GM21390 (cell line): ENCODE measurements around the gene PIGC.
A peak's percentile ranks its signal among the peaks of the same experiment; 100 is the strongest.
"Not testable (repeated sequence)": the region's sequence is repeated elsewhere in the genome, so short reads cannot be mapped to it uniquely, and the experiment has no call there.

Experiments used
- ATAC-seq: cut with Tn5 transposase; IDR thresholded peaks from one replicate; pipeline ENCODE4 v1.9.1; 2021; ENCODE audit not compliant: unreplicated experiment

The PIGC gene

DNA sequence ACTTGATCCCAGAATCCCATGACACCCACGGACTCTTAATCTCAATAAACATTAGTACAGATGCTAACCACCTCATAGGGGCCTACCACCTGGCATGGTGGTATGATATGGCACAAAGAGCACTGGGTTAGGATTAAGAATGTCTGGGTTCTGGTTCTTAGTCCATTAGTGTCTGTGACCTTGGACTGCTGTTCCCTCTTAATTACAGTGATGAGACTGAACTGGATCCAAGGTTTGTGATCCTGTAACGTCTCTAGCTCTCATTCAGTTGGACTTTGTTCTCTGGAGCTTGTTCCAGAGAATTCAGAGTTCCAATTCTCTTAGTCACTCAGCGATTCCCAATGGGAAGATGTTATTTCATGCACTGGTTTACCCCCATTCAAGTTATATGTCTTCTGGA, 23.6 kb upstream of the PIGC start:
- ATAC-seq, result no peak

DNA sequence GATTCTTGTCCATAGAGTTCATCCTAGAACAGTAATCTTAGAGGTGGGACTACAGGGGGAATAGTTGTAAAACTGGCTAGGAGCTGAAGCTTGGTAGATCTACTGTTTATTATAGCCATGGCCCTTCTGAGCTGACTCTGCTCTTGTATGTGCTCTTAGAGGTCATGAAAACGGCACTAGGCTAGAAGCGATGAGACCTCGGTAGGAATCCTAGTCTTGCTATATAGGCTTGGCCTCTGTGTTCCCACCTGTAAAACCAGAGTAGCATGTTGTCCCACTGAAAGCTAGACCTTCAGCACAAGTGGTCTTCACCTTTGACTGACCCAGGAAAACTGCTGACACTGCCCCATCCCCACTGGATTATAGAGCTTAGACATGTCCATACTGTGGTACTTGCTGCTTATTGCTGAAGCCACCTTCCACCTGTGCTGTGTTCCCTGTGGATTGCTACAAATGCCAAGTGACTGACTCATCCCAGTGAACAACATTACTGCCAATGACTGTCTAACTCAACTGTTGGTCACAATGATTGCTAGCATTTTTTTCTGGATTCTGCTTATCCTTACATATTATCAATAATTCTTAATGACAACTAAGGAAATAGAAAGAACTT, 23.0 kb upstream of the PIGC start:
- ATAC-seq, result no peak

DNA sequence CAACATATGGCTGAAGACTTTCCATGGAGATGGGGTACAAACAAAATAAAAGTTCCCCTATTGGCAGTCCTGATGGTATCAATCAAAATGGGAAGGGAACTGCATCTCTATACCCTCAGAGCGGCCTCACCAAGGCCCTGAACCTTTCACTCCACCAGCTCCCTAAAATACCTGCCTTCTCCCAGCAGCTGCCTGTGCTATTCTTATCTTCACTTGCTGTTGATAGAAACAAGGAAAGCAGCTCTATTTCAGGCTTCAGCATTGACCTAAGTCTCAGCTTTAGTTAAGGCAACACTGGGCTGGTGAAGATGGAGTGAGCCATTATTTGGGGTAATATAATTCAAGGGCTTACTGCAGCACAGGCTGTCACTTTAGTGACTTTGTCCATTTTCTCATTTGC, 21.7 kb upstream of the PIGC start:
- no peak for ATAC-seq

DNA sequence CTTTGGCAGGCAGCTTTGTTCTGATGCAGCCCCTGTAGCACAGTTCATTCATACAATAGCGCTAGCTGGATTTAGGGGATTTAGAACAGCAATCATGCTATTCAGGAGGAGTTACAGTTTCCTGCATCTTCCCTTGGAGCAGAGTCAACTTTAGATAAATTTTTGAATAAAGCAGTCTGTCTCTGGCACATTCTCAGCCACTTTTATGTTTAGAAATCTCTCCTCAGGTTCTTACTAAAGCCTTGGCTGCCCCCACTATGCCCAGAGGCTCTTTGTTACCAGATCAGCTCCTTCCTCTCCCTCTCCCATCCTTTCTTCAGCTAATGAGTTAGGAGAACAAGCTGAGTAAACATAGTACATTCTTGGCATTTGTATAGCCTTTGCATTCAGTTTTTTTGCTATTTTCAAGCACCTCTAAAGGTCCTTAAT, 17.0 kb upstream of the PIGC start:
- no peak for ATAC-seq

DNA sequence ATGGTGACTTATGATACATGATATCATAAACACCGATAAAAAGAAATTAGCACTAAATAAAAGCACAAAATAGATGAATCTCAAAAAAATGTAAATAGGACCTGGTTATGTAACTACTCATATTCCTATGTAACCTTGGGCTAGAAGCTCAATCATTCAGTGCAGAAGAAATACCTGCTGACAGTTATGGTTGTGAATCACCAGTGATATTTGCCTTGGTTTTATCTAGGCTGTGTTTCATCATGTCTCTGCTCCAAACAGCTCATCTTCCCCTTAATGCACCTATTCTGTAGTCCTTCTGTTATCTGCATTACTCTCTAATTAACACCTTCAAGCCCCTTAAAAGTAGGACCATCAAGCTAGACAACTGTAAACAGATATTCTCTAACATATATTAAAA, 16.3 kb upstream of the PIGC start:
- no peak for ATAC-seq

DNA sequence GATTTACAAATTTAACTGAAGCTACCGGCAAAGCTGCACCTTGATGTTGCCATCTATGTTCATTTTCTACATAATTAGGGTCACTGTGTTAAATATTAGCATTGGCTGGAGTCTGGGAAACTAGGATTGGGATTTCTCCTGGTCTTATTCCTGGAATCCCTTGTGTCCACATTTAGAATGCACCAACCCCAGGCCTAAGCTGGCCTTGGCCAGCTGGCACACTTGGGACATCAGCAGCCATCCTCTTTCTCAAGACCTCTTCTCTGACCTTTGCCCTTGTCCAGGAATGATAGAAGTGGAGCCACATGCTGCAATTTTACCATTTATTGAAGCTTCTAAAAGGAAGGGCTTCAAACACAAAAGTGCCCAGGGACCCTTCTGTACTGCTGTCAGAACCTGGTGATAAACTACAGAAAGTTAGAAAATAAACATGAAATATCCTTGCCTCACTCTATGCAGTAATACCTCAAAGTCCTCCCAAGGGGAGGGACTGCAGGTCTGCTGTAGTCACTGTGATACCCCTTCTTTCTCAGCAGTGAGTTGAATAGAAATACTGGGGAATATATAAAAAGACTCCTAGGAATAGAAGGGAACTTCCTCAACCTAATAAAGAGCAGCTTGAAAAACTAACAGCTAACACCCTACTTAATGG, 13.7 kb upstream of the PIGC start:
- ATAC-seq, result no peak

DNA sequence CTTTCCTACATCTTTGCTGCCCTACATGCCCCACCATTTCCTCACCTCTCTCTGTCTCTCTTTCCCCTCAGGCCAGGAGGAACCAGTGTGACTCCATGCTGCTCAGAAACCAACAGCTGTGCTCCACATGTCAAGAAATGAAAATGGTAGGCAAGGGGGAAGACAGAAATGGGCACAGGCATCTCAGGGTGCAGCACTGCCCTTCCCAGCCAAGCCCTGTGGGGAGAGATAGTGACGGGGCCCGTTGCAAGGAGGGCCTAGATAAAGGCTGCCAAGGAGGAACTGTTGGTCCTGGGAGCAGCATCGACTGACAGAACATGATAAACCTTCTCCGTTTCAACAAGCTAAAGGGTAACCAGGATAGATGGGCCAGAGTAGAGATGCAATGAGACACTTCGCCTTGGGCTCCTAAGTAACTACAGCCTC, 12.5 kb upstream of the PIGC start:
- no peak for ATAC-seq

DNA sequence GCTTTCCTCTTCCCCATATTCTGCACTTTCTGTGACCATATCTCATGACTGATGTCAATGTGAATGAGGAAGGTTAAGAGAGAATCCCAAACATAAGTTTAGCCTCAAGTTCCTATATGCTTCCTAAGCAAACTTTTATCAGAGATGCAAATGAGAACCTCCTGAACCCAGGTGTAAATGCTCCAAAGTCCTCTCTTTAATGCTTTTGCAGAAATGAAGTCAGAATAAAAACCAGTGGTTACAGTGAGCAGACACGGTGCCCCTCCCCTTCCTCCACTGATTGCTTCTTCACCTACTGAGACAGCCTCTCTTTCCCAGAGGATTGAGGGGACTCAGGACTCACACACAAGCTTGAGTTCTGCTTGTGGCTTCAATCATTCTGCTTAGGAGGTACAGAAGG, 11.6 kb upstream of the PIGC start:
- ATAC-seq, result no peak

DNA sequence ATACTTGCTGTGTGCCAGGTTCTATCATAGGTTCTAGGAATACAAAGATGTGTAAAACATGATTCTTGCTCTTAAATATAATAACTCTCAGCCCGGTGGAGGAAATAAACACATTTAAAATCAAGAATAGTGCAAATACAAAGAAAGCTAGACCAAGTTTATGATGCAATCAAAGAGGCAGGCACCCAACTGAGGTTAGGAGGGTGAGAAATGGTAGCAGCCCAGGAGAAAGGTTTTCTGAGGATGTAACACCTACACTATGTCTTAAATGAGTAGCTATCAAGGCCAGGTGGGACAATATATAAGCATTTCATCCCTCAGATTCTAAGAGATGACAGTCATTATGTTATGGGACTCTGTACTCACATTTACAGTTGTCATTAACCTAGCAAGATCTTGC, 9.7 kb upstream of the PIGC start:
- no peak for ATAC-seq

DNA sequence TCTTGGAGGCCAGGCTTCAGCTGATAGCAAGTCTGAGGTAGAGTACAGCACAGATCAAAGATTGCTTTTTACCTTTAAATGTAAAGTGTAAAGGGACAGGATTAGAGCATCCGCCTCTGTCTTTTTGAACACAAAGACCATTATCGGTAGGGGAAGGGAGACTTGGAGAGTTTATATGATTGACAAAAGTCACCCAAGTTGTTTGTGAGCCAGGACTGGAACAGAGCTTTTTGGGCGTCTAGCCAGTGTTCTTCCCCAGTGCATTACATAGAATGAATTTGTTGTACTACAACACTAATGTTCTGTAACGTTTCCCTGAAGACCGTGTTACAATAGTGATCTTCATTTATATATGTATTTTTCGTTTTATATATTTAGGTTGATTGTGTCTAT, 9.3 kb upstream of the PIGC start:
- no peak for ATAC-seq

DNA sequence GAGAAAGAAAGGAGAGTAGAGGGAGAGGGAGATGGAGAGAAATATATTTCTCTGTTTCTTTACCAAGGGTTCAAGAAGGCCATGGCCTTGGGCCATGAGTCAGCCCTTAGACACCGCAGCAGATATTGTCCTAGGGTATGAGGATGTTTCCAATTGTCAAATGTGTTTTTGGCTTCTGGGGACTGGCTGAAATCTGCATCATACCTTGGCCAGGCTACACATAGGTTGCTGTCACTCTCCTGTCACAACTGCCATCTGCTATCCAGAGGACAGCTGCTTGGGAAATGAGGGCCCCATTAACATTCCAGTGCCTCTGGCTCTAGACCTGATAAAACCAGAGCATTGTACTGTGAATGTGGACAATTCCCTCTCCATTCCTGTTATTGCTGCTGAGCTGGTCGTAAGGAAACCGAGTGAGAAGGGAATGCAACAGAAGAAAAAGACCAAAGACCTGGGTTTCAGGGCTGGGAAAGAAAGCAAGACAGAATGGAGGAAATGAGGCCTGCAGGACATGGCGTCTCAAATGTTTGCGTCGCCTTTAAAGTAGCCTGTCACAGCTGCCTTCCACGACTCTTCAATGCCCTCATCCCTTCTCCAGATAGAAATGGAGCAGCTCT, 8.8 kb upstream of the PIGC start:
- ATAC-seq, result no peak

DNA sequence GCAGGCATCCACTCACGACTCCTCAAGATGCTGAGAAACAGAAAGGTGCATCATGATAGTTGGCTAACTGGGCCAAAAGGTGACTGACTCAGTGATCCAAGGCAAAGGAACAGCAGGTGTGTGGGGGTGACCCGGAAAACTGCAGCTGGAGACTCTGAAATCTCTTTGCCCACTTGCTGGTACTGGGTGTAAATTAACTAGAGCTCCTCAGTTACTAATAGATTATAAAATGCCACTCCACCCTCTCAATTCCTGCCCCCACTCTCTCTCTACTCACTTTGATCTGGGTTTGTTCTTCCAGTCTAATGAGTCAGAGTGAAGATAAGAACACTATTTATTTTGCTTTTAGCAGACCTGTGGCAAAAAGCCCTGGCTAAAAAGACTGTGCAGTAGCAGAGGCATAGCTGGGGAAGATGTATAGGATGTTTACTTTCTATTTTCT, 7.2 kb upstream of the PIGC start:
- ATAC-seq, result no peak

DNA sequence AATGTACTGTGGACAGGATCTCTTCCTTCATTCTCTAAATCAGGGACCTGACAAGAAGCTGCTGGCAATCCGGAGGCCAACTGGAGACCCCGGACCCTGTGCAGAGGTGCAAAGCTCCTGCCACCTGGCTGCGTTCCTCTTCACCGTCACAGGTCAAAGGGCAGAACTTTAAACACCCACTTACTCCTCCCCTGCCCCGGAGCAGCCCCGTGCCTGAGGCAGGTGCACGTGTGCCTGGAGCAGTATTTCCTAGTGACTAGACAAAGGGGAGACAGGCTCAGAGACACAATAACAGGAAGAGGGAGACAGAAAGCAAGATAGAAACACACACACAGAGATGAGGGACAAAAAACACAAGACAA, 6.6 kb upstream of the PIGC start:
- ATAC-seq, result no peak

DNA sequence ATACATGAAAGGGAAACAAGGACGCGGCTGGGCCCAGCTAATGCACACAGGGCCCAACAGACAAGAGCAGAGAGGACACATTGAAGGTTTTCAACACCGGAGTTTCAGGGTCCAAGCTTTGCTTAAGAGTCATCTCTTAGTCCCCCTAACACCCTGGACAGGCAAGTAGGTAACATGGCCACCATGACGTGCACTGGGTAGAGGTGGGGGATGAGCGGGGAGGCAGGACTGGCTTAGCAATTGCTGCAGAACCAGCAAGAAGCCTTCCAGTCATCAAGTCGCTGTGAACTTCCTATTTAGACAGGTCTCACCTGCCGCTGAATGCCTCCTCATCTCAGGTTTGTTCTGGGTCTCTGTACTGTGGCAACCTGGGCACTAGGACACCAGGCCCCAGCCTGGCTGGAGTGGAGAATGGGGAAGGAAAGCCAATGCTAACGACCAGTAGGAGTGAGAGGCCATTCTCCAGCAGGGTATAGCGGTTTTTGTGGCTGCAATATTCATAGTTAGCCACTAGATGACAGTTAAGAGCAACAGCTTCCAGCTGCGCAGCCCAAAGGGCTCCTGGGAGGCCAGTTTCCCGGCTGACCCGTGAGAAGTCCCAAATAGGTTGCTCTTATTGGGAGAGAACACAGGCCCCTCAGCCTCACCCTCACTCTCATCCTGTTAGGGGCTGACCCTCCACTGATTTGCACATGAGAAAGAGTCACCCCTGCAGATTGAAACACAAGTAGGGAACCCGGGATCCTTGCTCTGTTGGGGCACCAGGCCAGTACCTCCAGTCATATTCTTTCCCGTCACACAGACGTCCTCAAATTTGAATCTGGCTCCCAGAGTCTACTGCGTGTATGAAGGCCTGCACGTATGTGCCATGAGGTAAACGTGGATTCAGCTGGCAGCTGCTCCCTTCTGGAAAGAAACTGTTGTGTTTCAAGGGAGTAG, 6.0 kb upstream of the PIGC start:
- ATAC-seq, result peak; percentile 92

DNA sequence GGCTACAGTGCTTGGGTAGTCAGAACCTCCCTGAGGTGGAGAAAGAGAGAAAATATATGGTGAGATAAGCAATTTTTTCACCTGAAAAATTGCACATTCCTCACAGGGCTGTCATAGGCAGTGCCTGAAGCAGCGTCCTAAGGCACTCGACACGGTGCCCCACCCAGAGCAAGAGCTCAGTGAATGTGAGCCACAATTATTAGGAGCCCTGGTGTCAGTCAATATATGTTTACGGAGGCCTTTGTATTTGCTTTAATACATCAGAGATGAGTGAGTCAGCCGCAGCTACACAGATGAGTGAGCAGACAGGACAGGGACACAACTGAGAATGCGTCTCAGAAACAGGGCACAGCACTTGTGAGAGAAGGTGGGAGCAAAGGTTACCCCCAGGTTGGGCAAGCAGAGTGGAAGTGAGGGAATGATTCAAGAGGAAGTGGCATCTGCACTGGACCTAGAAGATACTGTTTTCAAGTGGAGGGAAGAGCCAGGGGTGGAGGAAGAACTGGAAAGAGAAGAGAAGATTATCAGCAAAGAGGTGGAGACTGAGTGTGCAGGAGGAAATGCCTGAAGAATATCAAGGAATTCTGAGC, 5.2 kb upstream of the PIGC start:
- ATAC-seq, result no peak

DNA sequence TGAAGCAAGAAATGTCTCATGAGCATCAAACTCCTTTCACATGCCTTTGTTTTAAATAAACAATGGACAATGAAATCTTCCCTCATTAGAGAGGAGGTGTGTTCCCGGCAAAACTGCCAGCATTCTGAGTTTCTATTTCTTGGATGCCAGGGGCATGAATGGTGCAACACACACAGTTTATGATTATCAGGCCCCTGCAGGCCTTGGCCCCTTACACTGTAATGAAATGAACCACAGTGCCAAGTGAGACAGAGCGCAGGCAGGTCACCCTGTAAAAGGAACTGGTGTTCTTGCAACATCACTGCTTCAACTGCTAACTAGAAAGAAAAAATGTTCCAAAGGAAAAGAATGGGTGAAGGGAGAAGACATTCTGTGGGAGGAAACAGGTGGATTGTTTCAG, 3.8 kb upstream of the PIGC start:
- no peak for ATAC-seq

DNA sequence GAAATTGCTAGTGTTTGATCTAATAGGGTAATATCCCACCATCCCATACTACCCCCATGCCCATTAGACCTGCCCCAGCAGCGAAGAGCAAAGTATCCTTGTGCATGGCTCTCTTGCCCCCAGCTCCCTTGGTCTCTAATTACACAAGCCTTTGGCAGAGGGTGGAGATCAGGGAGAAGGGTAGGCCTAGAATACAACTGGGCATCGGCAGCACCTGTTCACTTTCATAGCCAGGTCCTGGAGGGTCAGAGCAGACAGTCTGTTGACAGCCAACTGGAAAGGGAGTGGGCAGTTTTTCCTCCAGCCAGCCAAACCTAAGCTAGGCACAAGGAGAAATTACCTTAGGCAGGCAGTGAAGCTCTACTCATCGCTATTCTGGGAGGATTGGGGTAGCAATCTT, 2.7 kb upstream of the PIGC start:
- no peak for ATAC-seq

DNA sequence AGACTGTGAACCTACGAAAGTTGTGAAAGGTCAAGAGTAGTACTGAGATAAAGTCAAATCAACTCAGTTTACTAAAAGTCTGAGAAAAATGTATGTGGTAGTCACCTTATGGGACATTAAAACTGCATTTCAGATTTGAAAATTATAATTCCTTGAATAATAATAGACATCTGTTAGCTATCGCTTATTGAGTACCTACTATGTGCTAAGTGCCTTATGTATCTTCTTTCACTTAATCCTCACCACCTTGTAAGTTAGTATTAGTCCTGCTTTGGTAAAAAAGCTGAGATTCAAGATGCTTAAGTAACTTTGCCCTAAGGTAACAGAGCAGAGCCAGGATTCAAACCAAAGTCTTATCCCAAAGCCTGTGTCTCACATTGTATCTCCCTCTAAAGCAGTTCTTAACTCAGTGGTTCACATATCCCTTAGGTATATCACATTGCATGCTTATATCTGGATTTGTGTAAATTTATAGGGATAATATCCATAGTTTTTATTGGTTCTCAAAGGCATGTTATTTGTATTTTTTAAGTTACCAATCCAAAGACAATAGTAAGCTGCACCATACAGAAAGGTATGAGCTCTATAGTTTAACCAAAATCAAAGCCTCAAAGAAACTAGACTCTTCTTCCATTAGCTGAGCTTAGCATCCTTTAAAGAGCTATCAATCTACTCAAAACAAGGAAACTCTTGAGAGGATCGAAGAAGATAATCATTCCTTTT, 865 bp downstream of the PIGC start:
- no peak for ATAC-seq

DNA sequence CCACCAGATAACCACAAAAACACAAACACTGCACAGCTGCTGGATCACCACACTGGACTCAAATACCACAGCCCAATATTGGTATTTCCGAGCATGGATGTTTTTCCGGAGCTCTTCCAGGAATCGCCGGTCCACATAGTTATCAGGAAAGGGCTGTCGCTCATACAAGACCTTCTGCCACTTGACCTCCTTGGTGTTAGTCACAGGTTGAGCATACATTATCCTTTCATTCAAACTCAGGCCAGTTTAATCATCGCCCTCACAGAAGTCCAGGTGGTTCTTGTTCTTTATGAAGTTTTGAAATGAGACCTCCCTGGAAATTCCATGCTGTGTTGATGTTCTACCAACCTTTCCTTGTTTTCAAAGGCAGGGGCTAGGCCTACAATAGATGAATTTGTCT, 1.5 kb downstream of the PIGC start:
- no peak for ATAC-seq

DNA sequence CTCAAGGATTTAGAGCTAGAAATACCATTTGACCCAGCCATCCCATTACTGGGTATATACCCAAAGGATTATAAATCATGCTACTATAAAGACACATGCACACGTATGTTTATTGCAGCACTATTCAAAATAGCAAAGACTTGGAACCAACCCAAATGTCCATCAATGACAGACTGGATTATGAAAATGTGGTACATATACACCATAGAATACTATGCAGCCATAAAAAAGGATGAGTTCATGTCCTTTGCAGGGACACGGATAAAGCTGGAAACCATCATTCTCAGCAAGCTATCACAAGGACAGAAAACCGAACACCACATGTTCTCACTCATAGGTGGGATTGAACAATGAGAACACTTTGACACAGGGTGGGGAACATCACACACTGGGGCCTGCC, 6.7 kb downstream of the PIGC start:
- not testable (repeated sequence) for ATAC-seq
